ENCODE data around the gene PNCK.

PNCK gene

GRCh38 chrX:153626863-153627674 lies 46.5 kb downstream of the PNCK start:
- no peak for DNase-seq

- DNase-seq = no peak
Measured at GRCh38 chrX:153626025-153626633, 47.5 kb downstream of the PNCK start.

DNA sequence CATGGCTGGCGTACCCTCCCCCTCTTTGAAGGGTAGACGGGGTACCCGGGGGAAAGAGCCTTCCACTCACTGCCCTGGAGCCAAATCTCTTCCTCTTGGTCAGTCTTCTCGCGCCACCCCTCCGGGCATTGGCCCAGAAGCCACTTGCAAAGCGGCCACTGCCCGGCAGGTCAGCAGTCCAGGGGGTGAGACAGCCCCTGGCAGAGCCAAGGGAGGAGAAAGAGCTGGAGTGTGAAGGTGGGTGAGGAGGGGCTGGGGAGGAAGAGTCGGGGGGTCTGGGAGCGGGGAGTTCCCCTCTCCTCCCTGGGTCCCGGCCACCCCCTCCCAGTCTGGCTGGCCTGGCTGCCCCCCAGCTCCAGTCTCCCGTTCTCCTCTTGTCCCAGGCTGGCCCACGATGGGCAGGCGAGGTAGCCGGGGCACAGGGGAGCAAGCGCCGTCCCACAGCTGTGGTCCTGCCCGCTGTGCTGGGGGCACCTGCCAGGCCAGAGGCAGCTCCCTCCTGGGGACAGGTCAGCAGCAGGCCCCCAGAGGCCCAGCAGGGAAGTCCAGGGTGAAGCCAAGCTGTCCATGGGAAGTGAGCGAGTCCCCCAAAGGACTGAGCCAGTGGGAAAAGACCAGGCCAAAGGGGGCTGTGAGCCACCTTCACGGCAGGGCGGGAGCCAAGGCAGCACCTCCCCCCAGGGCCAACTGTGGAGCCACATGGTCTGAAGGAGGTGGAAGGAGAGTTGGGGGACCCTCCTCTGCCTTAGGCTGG lies 48.2 kb downstream of the PNCK start:
- DNase-seq = no peak

- no peak for DNase-seq
Measured at GRCh38 chrX:153624196-153625091, 49.2 kb downstream of the PNCK start.

DNA sequence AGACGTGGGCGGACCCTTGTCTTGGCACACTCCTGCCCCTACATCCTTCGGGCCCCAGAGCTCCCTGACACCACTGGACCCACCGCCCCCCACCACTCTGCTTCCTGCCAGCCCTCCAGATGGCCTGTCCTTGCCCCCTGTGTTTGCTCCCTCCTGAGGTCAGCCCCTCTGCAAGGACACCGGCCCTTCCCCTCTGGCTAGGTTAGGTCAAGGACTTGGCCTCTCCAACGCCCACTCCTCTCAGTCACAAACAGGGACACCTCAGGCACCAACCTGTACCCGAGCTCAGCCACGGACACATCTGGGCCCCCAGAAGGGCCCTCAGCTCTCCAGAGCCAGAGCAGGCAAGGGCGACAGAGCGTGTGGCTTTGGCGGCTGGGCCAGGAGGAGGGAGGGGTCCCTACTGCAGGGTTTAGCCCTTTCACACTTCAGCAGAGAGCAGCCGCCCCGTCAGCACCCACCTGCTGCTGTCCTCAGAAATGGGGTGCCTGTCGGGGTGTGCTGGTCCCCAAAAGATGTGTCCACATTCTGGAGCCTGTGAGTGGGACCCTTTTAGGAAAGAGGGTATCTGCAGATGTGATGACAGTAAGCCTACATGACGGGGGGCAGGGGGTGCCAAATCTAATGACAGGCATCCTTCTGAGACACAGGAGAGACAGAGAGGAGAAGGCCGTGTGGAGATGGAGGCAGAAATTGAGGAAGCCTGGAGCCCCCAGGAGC lies 50.1 kb downstream of the PNCK start:
- DNase-seq = no peak

GRCh38 chrX:153622661-153623309 lies 50.8 kb downstream of the PNCK start:
- DNase-seq = no peak

- no peak for DNase-seq
Measured at GRCh38 chrX:153621949-153622598, 51.5 kb downstream of the PNCK start.

GRCh38 chrX:153620576-153620975 lies 53.0 kb downstream of the PNCK start:
- DNase-seq = no peak
